ENCODE data around the gene SLC1A3. TPM values are rescaled to one million over a fixed set of nuclear protein-coding genes. Genes with fewer than 3 reads are reported as not detected.
A peak's percentile ranks its signal among the peaks of the same experiment; 100 is the strongest.

Gene SLC1A3
- total and polyA plus RNA-seq, 2 experiments from 2014 or later, result 9.1 to 18.1 TPM

DNA sequence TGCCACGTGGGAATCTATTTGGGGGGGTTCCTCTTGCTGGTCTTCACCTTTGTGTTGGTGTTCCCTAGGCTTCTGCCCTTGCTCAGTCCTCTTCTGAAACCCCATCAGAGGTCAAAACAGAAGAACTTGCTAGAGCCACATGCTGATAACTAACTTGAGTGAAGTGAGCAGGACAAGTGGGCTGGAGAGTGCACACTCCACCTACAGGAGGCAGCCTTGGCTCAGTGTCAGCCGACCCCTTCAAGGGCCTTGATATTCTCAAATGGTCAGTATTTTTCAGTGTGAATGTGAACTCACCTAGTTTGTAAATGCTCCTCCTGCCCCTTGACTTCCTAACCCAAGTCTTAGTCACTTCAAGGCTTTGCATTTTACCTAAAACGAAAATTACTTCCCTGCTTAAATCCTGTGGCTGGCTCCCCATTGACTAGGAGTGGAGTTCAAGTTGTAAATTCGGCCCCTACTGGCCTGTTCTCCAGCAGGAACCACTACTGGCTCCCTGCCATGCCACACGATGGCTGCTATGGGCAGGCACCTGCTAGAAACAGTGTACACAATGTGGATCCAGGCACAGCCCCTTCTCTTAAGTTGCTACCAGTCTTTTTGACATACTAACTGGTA is 3.6 kb upstream of the SLC1A3 start:
- H3K4me3 ChIP-seq, result no peak overlapping the region
- H3K9me3 ChIP-seq (ENCODE audit: low read depth), result no peaks in the 10 kb centered on the region
- H3K4me1 ChIP-seq (ENCODE audit: low read depth), result peaks cover 13% of the 10 kb centered on the region
- H3K27ac ChIP-seq, result no peak overlapping the region
- no peaks in the 10 kb centered on the region for H3K36me3 ChIP-seq
- TF ChIP-seq, protein P1, sequence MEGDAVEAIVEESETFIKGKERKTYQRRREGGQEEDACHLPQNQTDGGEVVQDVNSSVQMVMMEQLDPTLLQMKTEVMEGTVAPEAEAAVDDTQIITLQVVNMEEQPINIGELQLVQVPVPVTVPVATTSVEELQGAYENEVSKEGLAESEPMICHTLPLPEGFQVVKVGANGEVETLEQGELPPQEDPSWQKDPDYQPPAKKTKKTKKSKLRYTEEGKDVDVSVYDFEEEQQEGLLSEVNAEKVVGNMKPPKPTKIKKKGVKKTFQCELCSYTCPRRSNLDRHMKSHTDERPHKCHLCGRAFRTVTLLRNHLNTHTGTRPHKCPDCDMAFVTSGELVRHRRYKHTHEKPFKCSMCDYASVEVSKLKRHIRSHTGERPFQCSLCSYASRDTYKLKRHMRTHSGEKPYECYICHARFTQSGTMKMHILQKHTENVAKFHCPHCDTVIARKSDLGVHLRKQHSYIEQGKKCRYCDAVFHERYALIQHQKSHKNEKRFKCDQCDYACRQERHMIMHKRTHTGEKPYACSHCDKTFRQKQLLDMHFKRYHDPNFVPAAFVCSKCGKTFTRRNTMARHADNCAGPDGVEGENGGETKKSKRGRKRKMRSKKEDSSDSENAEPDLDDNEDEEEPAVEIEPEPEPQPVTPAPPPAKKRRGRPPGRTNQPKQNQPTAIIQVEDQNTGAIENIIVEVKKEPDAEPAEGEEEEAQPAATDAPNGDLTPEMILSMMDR (IDR thresholded peaks at IDR 0.05; ENCODE audit: low read depth, low read length), result no peak
- H3K27me3 ChIP-seq, result peaks cover 6% of the 10 kb centered on the region
- DNase-seq (ENCODE audit: low read depth in 1 of 2, low spot score in 1 of 2), result peak in 1 of 2 donors; percentile 43

DNA sequence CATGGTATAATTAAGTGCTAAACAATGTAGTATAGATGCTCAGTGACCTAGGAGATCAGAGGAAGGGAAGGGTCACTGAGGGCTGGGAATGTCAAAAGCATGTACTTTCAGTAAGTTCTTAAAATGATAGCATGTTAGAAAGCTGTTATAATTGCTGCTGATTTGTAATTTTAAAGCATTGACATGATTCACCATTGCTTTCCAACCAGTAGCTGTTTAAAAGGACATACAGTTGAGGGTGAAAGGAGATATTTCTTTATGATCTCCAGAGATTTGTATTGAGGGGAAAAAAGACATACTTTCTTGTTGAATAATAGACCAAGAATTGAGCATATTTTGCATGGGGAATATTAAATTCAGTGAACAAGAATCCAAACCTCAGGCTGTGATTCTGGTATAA is 1.2 kb upstream of the SLC1A3 start:
- H3K4me1 ChIP-seq (ENCODE audit: low read depth), result peaks cover 20% of the 10 kb centered on the region
- no peak for DNase-seq (ENCODE audit: low read depth in 1 of 2, low spot score in 1 of 2)
- peaks cover 6% of the 10 kb centered on the region for H3K27me3 ChIP-seq
- H3K9me3 ChIP-seq (ENCODE audit: low read depth), result no peaks in the 10 kb centered on the region
- no peaks in the 10 kb centered on the region for H3K36me3 ChIP-seq
- H3K4me3 ChIP-seq, result no peak overlapping the region
- no peak overlapping the region for H3K27ac ChIP-seq
- TF ChIP-seq, protein P1 (IDR thresholded peaks at IDR 0.05; ENCODE audit: low read depth, low read length), result no peak

DNA sequence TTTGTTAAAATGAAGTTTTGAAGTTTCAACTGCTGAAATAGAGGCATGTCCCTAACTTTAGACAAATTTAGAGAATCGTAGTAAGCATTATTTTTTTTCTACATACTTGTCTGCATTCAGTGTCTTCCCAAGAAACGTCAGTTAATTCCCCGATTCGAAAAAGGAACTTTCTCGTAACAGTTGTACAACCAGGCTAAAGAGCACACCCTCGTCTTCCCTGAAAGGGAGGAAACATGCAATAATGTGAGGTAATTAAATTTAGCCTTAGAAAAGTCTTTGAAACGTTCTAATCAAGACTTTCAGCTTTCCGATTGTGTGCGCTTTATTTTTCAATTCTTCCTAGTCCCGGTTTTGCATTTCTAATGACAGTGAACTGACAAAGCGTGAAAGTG is 374 bp upstream of the SLC1A3 start:
- Histone ChIP-seq H3K36me3 (no peaks in the 10 kb centered on the region), H3K4me1 (ENCODE audit: low read depth) (peaks cover 20% of the 10 kb centered on the region), H3K9me3 (ENCODE audit: low read depth) (no peaks in the 10 kb centered on the region), H3K4me3 (peak overlapping the region; percentile 88), H3K27me3 (peaks cover 6% of the 10 kb centered on the region), H3K27ac (no peak overlapping the region)
- DNase-seq (ENCODE audit: low read depth in 1 of 2, low spot score in 1 of 2), result no peak
- TF ChIP-seq, protein P1 (IDR thresholded peaks at IDR 0.05; ENCODE audit: low read depth, low read length), result no peak

DNA sequence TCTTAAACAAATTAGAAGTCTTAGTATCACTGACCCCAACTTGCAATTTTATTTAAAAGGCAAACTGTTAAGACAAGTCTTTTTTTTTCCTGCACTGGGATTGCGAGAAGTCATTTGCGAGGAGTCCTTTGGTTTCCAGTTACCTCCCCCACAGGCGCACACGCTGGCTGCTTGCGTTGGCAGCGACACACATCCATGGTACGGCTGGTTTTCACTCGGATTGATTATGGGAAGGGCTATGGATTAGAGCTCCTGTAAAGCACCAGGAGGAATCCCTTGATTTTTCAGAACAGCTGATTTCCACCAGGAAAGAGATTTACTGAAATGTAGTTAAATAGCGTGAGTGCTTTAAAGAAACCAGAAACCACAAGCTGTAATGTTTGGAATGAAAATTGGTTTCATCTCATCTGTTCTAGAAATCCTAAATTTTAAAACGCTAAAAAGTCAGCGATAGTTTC is 737 bp downstream of the SLC1A3 start:
- H3K36me3 ChIP-seq, result no peaks in the 10 kb centered on the region
- DNase-seq (ENCODE audit: low read depth in 1 of 2, low spot score in 1 of 2), result peak; percentile 62 to 72
- H3K4me1 ChIP-seq (ENCODE audit: low read depth), result peaks cover 20% of the 10 kb centered on the region
- H3K27ac ChIP-seq, result no peak overlapping the region
- peak overlapping the region; percentile 88 for H3K4me3 ChIP-seq
- TF ChIP-seq, protein P1 (IDR thresholded peaks at IDR 0.05; ENCODE audit: low read depth, low read length), result no peak
- peaks cover 6% of the 10 kb centered on the region for H3K27me3 ChIP-seq
- no peaks in the 10 kb centered on the region for H3K9me3 ChIP-seq (ENCODE audit: low read depth)

DNA sequence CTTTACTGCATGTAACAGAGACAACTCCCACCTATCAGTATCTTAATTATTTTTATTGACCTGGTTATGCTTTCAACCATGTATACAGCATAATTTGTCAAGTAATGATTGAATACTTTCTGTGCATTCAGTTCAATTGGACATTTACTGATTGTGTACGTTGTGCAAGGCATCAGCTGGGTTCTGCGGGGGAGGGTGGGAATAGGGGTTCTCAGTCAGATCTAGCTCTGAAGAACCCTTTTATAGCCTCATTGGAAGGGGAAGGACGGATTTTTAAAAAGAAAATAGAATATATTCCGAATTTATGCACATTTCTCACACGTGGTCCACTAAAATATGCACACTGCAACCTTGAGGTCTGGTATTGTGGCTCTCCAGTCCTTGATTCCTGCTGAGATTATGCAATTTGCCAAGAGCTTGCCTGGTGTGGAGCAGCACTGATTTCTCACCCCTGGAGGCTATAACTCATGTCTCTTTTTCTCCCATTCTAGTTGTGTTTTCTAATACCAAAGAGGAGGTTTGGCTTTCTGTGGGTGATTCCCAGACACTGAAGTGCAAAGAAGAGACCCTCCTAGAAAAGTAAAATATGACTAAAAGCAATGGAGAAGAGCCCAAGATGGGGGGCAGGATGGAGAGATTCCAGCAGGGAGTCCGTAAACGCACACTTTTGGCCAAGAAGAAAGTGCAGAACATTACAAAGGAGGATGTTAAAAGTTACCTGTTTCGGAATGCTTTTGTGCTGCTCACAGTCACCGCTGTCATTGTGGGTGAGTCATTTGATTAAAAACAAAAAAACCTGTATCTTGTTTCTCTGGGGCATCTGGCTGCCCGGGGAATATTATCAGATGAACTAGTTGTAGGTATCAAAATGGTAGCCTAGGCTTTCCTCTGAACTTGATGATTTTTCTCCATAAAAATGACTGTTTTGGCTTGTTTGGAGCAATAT is 1.7 kb downstream of the SLC1A3 start:
- TF ChIP-seq, protein P1 (IDR thresholded peaks at IDR 0.05; ENCODE audit: low read depth, low read length), result no peak
- peak in 1 of 2 donors; percentile 67 for DNase-seq (ENCODE audit: low read depth in 1 of 2, low spot score in 1 of 2)
- peaks cover 6% of the 10 kb centered on the region for H3K27me3 ChIP-seq
- no peak overlapping the region for H3K27ac ChIP-seq
- peaks cover 20% of the 10 kb centered on the region for H3K4me1 ChIP-seq (ENCODE audit: low read depth)
- H3K9me3 ChIP-seq (ENCODE audit: low read depth), result no peaks in the 10 kb centered on the region
- no peaks in the 10 kb centered on the region for H3K36me3 ChIP-seq
- H3K4me3 ChIP-seq, result peak overlapping the region; percentile 88
